Liver (tissue), 9 donors: ENCODE data around the gene FABP3. TPM values are rescaled to one million over a fixed set of nuclear protein-coding genes. Genes with fewer than 3 reads are reported as not detected.

Source experiments
- DNase-seq: peaks from one replicate; pipeline ENCODE4 v3.0.0-alpha.2; 2017; ENCODE audit warnings: low spot score
- H3K27ac ChIP-seq, 2 donors: one replicate each; pipeline ENCODE4 v1.7.0; 2013; ENCODE audit warnings: inconsistent platforms in 2 of 2, low read length in 2 of 2, control low read depth in 1 of 2, low read depth in 1 of 2, mild to moderate bottlenecking in 1 of 2
- H3K27me3 ChIP-seq, 4 donors: one replicate each; pipeline versions ENCODE4 v1.6.1 to v1.7.0; 2013; ENCODE audit warnings: low read length in 3 of 4, inconsistent platforms in 1 of 4, mild to moderate bottlenecking in 1 of 4, moderate library complexity in 1 of 4; ENCODE audit not compliant: control insufficient read depth in 4 of 4, insufficient read depth in 4 of 4
- H3K36me3 ChIP-seq, 4 donors: one replicate each; pipeline versions ENCODE4 v1.6.1 to v1.7.0; 2013; ENCODE audit warnings: low read length in 3 of 4, mild to moderate bottlenecking in 3 of 4, low read depth in 1 of 4, moderate library complexity in 1 of 4; ENCODE audit not compliant: control insufficient read depth in 4 of 4, insufficient read depth in 3 of 4
- H3K4me1 ChIP-seq, 4 donors: one replicate each; pipeline versions ENCODE4 v1.6.1 to v1.7.0; 2013; ENCODE audit warnings: low read length in 3 of 4, mild to moderate bottlenecking in 3 of 4, moderate library complexity in 1 of 4; ENCODE audit not compliant: control insufficient read depth in 4 of 4, insufficient read depth in 4 of 4
- H3K4me3 ChIP-seq, 3 donors: one replicate each; pipeline versions ENCODE4 v1.6.1 to v1.7.0; 2013; ENCODE audit warnings: low read length in 3 of 3, control low read depth in 1 of 3, low read depth in 1 of 3, mild to moderate bottlenecking in 1 of 3
- H3K9ac ChIP-seq, 2 donors: one replicate each; pipeline ENCODE4 v1.7.0; 2013; ENCODE audit warnings: low read length in 2 of 2, mild to moderate bottlenecking in 2 of 2, moderate library complexity in 2 of 2, control low read depth in 1 of 2, low read depth in 1 of 2
- H3K9me3 ChIP-seq, 4 donors: one replicate each; pipeline versions ENCODE4 v1.6.1 to v1.7.0; 2013; ENCODE audit warnings: low read length in 3 of 4; ENCODE audit not compliant: control insufficient read depth in 4 of 4
- CTCF ChIP-seq: fragments of 150-350 bp; IDR thresholded peaks from 2 replicates; pipeline ENCODE4 v1.5.1; 2017; ENCODE audit warnings: improper control_type of control experiment, low read depth, low read length; ENCODE audit not compliant: missing input control
- FOXA1 ChIP-seq: IDR thresholded peaks from 2 replicates; pipeline ENCODE4 v1.6.1; 2016; ENCODE audit warnings: antibody characterized with exemption
- FOXA2 ChIP-seq: IDR thresholded peaks from 2 replicates; pipeline ENCODE4 v1.6.1; 2016; ENCODE audit warnings: antibody characterized with exemption
- GABPA ChIP-seq, 2 donors: IDR thresholded peaks in 1 of 2; conservative IDR thresholded peaks in 1 of 2; 2 replicates each; pipeline ENCODE4 v1.6.1; 2016; ENCODE audit warnings: antibody characterized with exemption in 2 of 2, mild to moderate bottlenecking in 1 of 2, moderate library complexity in 1 of 2
- HNF4A ChIP-seq, 2 donors: conservative IDR thresholded peaks; 2 replicates each; pipeline ENCODE4 v1.6.1; 2016; ENCODE audit warnings: antibody characterized with exemption in 2 of 2, mild to moderate bottlenecking in 2 of 2
- HNF4G ChIP-seq: IDR thresholded peaks from 2 replicates; pipeline ENCODE4 v1.6.1; 2016; ENCODE audit warnings: antibody characterized with exemption
- JUND ChIP-seq, 2 donors: IDR thresholded peaks; 2 replicates each; pipeline ENCODE4 v1.6.1; 2016; ENCODE audit warnings: antibody characterized with exemption in 2 of 2
- MAX ChIP-seq: IDR thresholded peaks from 2 replicates; pipeline ENCODE4 v1.6.1; 2016; ENCODE audit warnings: antibody characterized with exemption
- RAD21 ChIP-seq, 2 donors: IDR thresholded peaks; 2 replicates each; pipeline ENCODE4 v1.6.1; 2016; ENCODE audit warnings: antibody characterized with exemption in 2 of 2, mild to moderate bottlenecking in 2 of 2
- REST ChIP-seq: IDR thresholded peaks from 2 replicates; pipeline ENCODE4 v1.6.1; 2016; ENCODE audit warnings: antibody characterized with exemption, mild to moderate bottlenecking
- RXRA ChIP-seq, 2 donors: IDR thresholded peaks; 2 replicates each; pipeline ENCODE4 v1.6.1; 2017 to 2018; ENCODE audit warnings: antibody characterized with exemption in 2 of 2, mild to moderate bottlenecking in 1 of 2
- SP1 ChIP-seq: IDR thresholded peaks from 2 replicates; pipeline ENCODE4 v1.6.1; 2018; ENCODE audit warnings: antibody characterized with exemption, mild to moderate bottlenecking
- TAF1 ChIP-seq: conservative IDR thresholded peaks from 2 replicates; pipeline ENCODE4 v1.6.1; 2016; ENCODE audit warnings: antibody characterized with exemption, mild to moderate bottlenecking
- YY1 ChIP-seq: IDR thresholded peaks from 2 replicates; pipeline ENCODE4 v1.6.1; 2016; ENCODE audit warnings: antibody characterized with exemption, mild to moderate bottlenecking
- WGBS: extraction: QIAGEN DNeasy Blood & Tissue Kit; methylation state at CpG from one replicate; pipeline ENCODE4 v1.1.7; 2013; 5-methylcytosine and 5-hydroxymethylcytosine counted together
- polyA plus RNA-seq, 2 donors: library from polyadenylated mRNA; stranded (reverse) in 1 of 2; unstranded in 1 of 2; fragments of 200-250 nt in 1 of 2; fragments of >200 nt in 1 of 2; fragmentation: Nextera tagmentation in 1 of 2; extraction: Ambion mirVana in 1 of 2; gene quantifications; one replicate each; pipeline versions ENCODE4 v1.2.1 to v1.2.3, GENCODE V29; 2013 to 2015
- total RNA-seq, 2 donors: library from RNA; depleted of rRNA; stranded (reverse); fragments of >200 nt; gene quantifications; one replicate each; pipeline ENCODE4 v1.2.3, GENCODE V29; 2014
- TF ChIP-seq, protein P1 (sequence below): IDR thresholded peaks from 2 replicates; pipeline ENCODE4 v1.6.1; 2016; ENCODE audit warnings: antibody characterized with exemption
- TF ChIP-seq, protein P2 (sequence below): IDR thresholded peaks from 2 replicates; pipeline ENCODE4 v1.6.1; 2016; ENCODE audit warnings: antibody characterized with exemption
- donor health status: healthy.
- donor health status: healthy.
- donor health status: healthy.
- donor health status: healthy.
- donor health status: healthy.

The FABP3 gene
- total and polyA plus RNA-seq, 4 donors = 2.8 to 28.2 (median 5.2) TPM

DNA sequence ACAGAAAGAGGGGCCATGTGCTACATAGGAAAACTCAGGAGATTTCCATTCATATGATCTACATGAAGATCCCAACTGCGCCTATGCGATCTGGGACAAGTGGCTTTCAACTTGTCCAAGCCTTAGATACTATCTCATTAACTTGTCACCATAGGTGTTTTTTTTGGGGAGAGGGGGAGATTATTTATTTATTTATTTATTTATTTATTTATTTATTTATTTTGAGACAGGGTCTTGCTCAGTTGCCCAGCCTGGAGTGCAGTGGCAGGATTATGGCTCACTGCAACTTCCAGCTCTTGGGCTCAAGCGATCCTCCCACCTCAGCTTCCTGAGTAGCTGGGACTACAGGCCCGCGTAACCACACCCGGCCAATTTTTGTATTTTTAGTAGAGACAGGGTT, 11.3 kb downstream of the FABP3 start:
- Histone ChIP-seq H3K27ac (no peak overlapping the region), H3K9me3 (no peaks in the 10 kb centered on the region), H3K4me3 (no peak overlapping the region), H3K36me3 (peaks cover 0 to 15% (median 2%) of the 10 kb centered on the region in 4 donors), H3K9ac (no peak overlapping the region), H3K27me3 (no peaks in the 10 kb centered on the region), H3K4me1 (no peaks in the 10 kb centered on the region)
- DNase-seq = no peak
- no peak for TF ChIP-seq JUND (IDR thresholded peaks at IDR 0.05)
- TF ChIP-seq HNF4A (conservative IDR thresholded peaks at IDR 0.05) = no peak
- TF ChIP-seq, protein P1, sequence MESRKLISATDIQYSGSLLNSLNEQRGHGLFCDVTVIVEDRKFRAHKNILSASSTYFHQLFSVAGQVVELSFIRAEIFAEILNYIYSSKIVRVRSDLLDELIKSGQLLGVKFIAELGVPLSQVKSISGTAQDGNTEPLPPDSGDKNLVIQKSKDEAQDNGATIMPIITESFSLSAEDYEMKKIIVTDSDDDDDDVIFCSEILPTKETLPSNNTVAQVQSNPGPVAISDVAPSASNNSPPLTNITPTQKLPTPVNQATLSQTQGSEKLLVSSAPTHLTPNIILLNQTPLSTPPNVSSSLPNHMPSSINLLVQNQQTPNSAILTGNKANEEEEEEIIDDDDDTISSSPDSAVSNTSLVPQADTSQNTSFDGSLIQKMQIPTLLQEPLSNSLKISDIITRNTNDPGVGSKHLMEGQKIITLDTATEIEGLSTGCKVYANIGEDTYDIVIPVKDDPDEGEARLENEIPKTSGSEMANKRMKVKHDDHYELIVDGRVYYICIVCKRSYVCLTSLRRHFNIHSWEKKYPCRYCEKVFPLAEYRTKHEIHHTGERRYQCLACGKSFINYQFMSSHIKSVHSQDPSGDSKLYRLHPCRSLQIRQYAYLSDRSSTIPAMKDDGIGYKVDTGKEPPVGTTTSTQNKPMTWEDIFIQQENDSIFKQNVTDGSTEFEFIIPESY = no peak
- no peak for TF ChIP-seq FOXA1
- no peak for TF ChIP-seq FOXA2
- TF ChIP-seq RAD21 (IDR thresholded peaks at IDR 0.05) = no peak
- WGBS = 99% methylated on average over 6 of the region's 6 CpGs

DNA sequence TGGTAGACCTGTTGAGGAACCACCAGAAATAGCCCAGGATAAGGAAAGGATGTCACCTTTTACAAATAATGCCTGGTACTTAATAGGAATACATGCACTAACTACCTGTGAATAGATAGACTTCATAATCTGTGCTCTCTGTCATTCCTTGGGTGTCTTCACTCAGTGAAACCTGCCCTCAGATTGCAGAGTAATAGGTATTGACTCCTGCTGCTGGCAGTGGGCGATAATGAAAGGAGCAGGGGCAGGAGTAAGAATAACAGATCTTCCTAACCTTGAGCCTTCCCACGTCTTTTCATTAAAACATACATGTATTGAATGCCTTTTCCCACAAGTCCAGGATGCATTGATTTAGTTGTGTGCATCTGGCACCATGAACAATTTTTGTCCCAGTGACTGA, 16.4 kb downstream of the FABP3 start:
- Histone ChIP-seq H3K36me3 (peaks cover 2 to 14% (median 5%) of the 10 kb centered on the region in 4 donors), H3K4me3 (no peak overlapping the region), H3K4me1 (no peaks in the 10 kb centered on the region), H3K9me3 (no peaks in the 10 kb centered on the region), H3K27ac (no peak overlapping the region), H3K27me3 (no peaks in the 10 kb centered on the region), H3K9ac (no peak overlapping the region)
- no peak for DNase-seq
- no peak for TF ChIP-seq RXRA (IDR thresholded peaks at IDR 0.05)
- TF ChIP-seq TAF1 = no peak
- no peak for TF ChIP-seq RAD21 (IDR thresholded peaks at IDR 0.05)
- no peak for TF ChIP-seq FOXA1
- TF ChIP-seq SP1 = no peak
- no peak for TF ChIP-seq REST
- TF ChIP-seq GABPA (IDR thresholded peaks at IDR 0.05 in 1 of 2, conservative IDR thresholded peaks at IDR 0.05 in 1 of 2) = no peak
- 97% methylated on average over 2 of the region's 2 CpGs for WGBS

- Histone ChIP-seq H3K9ac (no peak overlapping the region), H3K4me1 (no peaks in the 10 kb centered on the region), H3K4me3 (no peak overlapping the region), H3K27me3 (no peaks in the 10 kb centered on the region), H3K9me3 (no peaks in the 10 kb centered on the region), H3K36me3 (peaks cover 4 to 18% (median 10%) of the 10 kb centered on the region in 4 donors), H3K27ac (no peak overlapping the region)
- no peak for DNase-seq
- 86% methylated on average over 3 of the region's 3 CpGs for WGBS
- no peak for TF ChIP-seq REST
- no peak for TF ChIP-seq YY1
- TF ChIP-seq, protein P2, sequence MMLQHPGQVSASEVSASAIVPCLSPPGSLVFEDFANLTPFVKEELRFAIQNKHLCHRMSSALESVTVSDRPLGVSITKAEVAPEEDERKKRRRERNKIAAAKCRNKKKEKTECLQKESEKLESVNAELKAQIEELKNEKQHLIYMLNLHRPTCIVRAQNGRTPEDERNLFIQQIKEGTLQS = no peak
- no peak for TF ChIP-seq FOXA1
- no peak for TF ChIP-seq MAX
- no peak for TF ChIP-seq CTCF
- no peak for TF ChIP-seq JUND (IDR thresholded peaks at IDR 0.05)
- no peak for TF ChIP-seq FOXA2
- TF ChIP-seq RAD21 (IDR thresholded peaks at IDR 0.05) = no peak
- TF ChIP-seq HNF4G = no peak
Observed at GRCh38 chr1:31354283-31354682, 18.6 kb downstream of the FABP3 start.
